Smooth muscle cell (in vitro differentiated cells): Measurements from ENCODE around the gene SMNDC1. TPM values are rescaled to one million over a fixed set of nuclear protein-coding genes. Genes with fewer than 3 reads are reported as not detected.

ENCODE experiments used
- polyA plus RNA-seq: library from polyadenylated mRNA; unstranded; fragments of >200 nt; fragmentation: Nextera tagmentation; extraction: Ambion mirVana; gene quantifications from 2 replicates; pipeline ENCODE4 v1.2.1, GENCODE V29; 2016
- total RNA-seq: library from RNA; depleted of rRNA; stranded (reverse); fragments of >200 nt; gene quantifications from 2 replicates; pipeline ENCODE4 v1.2.3, GENCODE V29; 2014

The SMNDC1 gene
- total and polyA plus RNA-seq, 2 experiments from 2014 or later: 17.7 to 22.2 TPM

Other genes starting within 250 kb of the SMNDC1 start
- 42.6 and 52.3 TPM in 2 replicates for gene MXI1, start 97.3 kb downstream of the SMNDC1 start, total RNA-seq
- gene MXI1, start 97.3 kb downstream of the SMNDC1 start, polyA plus RNA-seq: 35.9 and 47.9 TPM in 2 replicates
- 22.7 and 23.6 TPM in 2 replicates for gene DUSP5, start 193.0 kb upstream of the SMNDC1 start, total RNA-seq
- 13.6 and 22.6 TPM in 2 replicates for gene DUSP5, start 193.0 kb upstream of the SMNDC1 start, polyA plus RNA-seq